ENCODE measurements around the gene SLC22A5. TPM values are rescaled to one million over a fixed set of nuclear protein-coding genes. Genes with fewer than 3 reads are reported as not detected.

The SLC22A5 gene
- polyA plus RNA-seq, 2 of the 4 experiments (the other 2 are of a cell fraction) = 27.4 to 35.3 TPM

- no peak overlapping the region for H3K4me3 ChIP-seq
- WGBS (ENCODE audit: missing lambda C conversion rate) = 80% methylated on average over 4 of the region's 4 CpGs
- H3K4me1 ChIP-seq = peaks cover 9% of the 10 kb centered on the region; the same call in 2 of the 3 replicates
- TF ChIP-seq EHMT2 (IDR thresholded peaks at IDR 0.05; ENCODE audit: low read depth) (no peak), HES2 (IDR thresholded peaks at IDR 0.05) (no peak), ZNF302 (CRISPR knock-in tag; IDR thresholded peaks at IDR 0.05) (no peak), MYC (IDR thresholded peaks at IDR 0.05; ENCODE audit: borderline replicate concordance, low read length) (no peak), ZFP36 (IDR thresholded peaks at IDR 0.05; ENCODE audit: borderline replicate concordance, partially characterized antibody) (no peak), MAZ (IDR thresholded peaks at IDR 0.05; ENCODE audit: borderline replicate concordance, low read depth, low read length) (no peak), HEYL (CRISPR knock-in tag; IDR thresholded peaks at IDR 0.05) (no peak), POLR2AphosphoS2 (conservative IDR thresholded peaks at IDR 0.05; ENCODE audit: low read length) (no peak), HOXA7 (CRISPR knock-in tag; IDR thresholded peaks at IDR 0.05) (no peak), FOSL2 (IDR thresholded peaks at IDR 0.05) (no peak), FOSL2 (CRISPR knock-in tag; IDR thresholded peaks at IDR 0.05) (no peak), ZSCAN20 (CRISPR knock-in tag; IDR thresholded peaks at IDR 0.05) (no peak), TP53 (CRISPR knock-in tag; IDR thresholded peaks at IDR 0.05) (no peak), HOXB5 (CRISPR knock-in tag; IDR thresholded peaks at IDR 0.05) (no peak), RCOR1 (IDR thresholded peaks at IDR 0.05; ENCODE audit: low read depth, low read length) (no peak), KDM1A (IDR thresholded peaks at IDR 0.05; ENCODE audit: low read depth) (no peak), EHF (CRISPR knock-in tag; IDR thresholded peaks at IDR 0.05) (no peak), PHF8 (IDR thresholded peaks at IDR 0.05; ENCODE audit: borderline replicate concordance, low read depth) (no peak), TFCP2L1 (CRISPR knock-in tag; IDR thresholded peaks at IDR 0.05) (no peak), RNF2 (IDR thresholded peaks at IDR 0.05; ENCODE audit: borderline replicate concordance, low read depth) (no peak)
- FAIRE-seq = no peak
- POLR2A ChIA-PET = no interaction called here
- no peak for DNase-seq (ENCODE audit: low read depth in 1 of 2, low spot score in 1 of 2)
- H3K27ac ChIP-seq = no peak overlapping the region
- H3K4me2 ChIP-seq = no peak overlapping the region
- no peaks in the 10 kb centered on the region for H3K9me3 ChIP-seq
- CTCF ChIA-PET = interaction anchor here (0.7 to 2.0 kb wide), 4 partner anchors 18 to 106 kb away, joined by 3 to 5 read pairs (median 3); no protein-coding TSS in a partner anchor
- ATAC-seq = no peak
These were observed 69.4 kb downstream of the SLC22A5 start for GRCh38 chr5:132438917-132439316.

- ChIA-PET POLR2A (interaction anchor here (0.7 to 0.8 kb wide), 2 partner anchors 19 to 57 kb away, joined by 3 to 4 read pairs; no protein-coding TSS in a partner anchor), CTCF (interaction anchor here (0.7 to 2.0 kb wide), 4 partner anchors 18 to 105 kb away, joined by 3 to 5 read pairs (median 3); no protein-coding TSS in a partner anchor)
- 66% methylated on average over 7 of the region's 7 CpGs for WGBS (ENCODE audit: missing lambda C conversion rate)
- Histone ChIP-seq H3K27ac (no peak overlapping the region), H3K4me3 (no peak overlapping the region), H3K9me3 (no peaks in the 10 kb centered on the region), H3K4me2 (no peak overlapping the region), H3K4me1 (peaks cover 9% of the 10 kb centered on the region; the same call in 2 of the 3 replicates)
- TF ChIP-seq PBX3 (IDR thresholded peaks at IDR 0.05) (no peak), FOSB (CRISPR knock-in tag; IDR thresholded peaks at IDR 0.05) (no peak), FOSL2 (IDR thresholded peaks at IDR 0.05) (no peak), FOSL2 (CRISPR knock-in tag; IDR thresholded peaks at IDR 0.05) (no peak), FOXS1 (CRISPR knock-in tag; IDR thresholded peaks at IDR 0.05) (no peak), ATOH8 (CRISPR knock-in tag; IDR thresholded peaks at IDR 0.05; ENCODE audit: low read depth) (no peak), CHD4 (IDR thresholded peaks at IDR 0.05; ENCODE audit: borderline replicate concordance) (no peak), EP300 (IDR thresholded peaks at IDR 0.05) (no peak), CBX8 (IDR thresholded peaks at IDR 0.05) (no peak), HEYL (CRISPR knock-in tag; IDR thresholded peaks at IDR 0.05) (no peak)
- no peak for DNase-seq (ENCODE audit: low read depth in 1 of 2, low spot score in 1 of 2)
- no peak for FAIRE-seq
- ATAC-seq = no peak
These were observed 70.1 kb downstream of the SLC22A5 start for GRCh38 chr5:132439521-132440089.
